Measurements from ENCODE around the gene LRRC4B.
A peak's percentile ranks its signal among the peaks of the same experiment; 100 is the strongest.

LRRC4B gene

GRCh38 chr19:50482271-50482855 lies 85.9 kb downstream of the LRRC4B start:
- no peak for DNase-seq

- no peak for DNase-seq
These were observed 86.7 kb downstream of the LRRC4B start for GRCh38 chr19:50481351-50482149.

GRCh38 chr19:50480281-50481111 lies 87.7 kb downstream of the LRRC4B start:
- DNase-seq, result no peak

- DNase-seq, result no peak
These were observed 88.4 kb downstream of the LRRC4B start for GRCh38 chr19:50479761-50480251.

GRCh38 chr19:50478901-50479715 lies 89.1 kb downstream of the LRRC4B start:
- DNase-seq, result peak in 2 of 3 donors; percentile 26 to 46

- DNase-seq, result no peak
These were observed 90.3 kb downstream of the LRRC4B start for GRCh38 chr19:50477751-50478515.

GRCh38 chr19:50476907-50477238 lies 91.4 kb downstream of the LRRC4B start:
- DNase-seq, result no peak

GRCh38 chr19:50476224-50476906 lies 91.9 kb downstream of the LRRC4B start, which contains the start of the genes EMC10 and GARIN5A:
EMC10 (plus strand) TSS chr19:50476507; CDS start chr19:50476545, 38 bp downstream.
GARIN5A (minus strand) TSS chr19:50476848; CDS start chr19:50476388, 460 bp downstream.
- peak; percentile 93 to 95 (median 93) for DNase-seq

- no peak for DNase-seq
These were observed 92.5 kb downstream of the LRRC4B start for GRCh38 chr19:50475736-50476223.

- no peak for DNase-seq
These were observed 93.1 kb downstream of the LRRC4B start for GRCh38 chr19:50475101-50475568.

GRCh38 chr19:50473336-50473735 lies 94.9 kb downstream of the LRRC4B start:
- peak in 1 of 3 donors; percentile 10 for DNase-seq

GRCh38 chr19:50468818-50469217 lies 99.4 kb downstream of the LRRC4B start:
- DNase-seq, result no peak

GRCh38 chr19:50467566-50467965 lies 100.7 kb downstream of the LRRC4B start:
- no peak for DNase-seq
